HG02759 (cell line): ENCODE results near the gene FOXA3.

Experiments
- ATAC-seq: cut with Tn5 transposase; IDR thresholded peaks from one replicate; pipeline ENCODE4 v1.9.1; 2021; ENCODE audit warnings: mild to moderate bottlenecking, moderate library complexity; ENCODE audit not compliant: unreplicated experiment

The FOXA3 gene

GRCh38 chr19:45872095-45872919 is 8.2 kb downstream of the FOXA3 start:
- no peak for ATAC-seq

GRCh38 chr19:45873219-45873772 is 9.2 kb downstream of the FOXA3 start:
- no peak for ATAC-seq

DNA sequence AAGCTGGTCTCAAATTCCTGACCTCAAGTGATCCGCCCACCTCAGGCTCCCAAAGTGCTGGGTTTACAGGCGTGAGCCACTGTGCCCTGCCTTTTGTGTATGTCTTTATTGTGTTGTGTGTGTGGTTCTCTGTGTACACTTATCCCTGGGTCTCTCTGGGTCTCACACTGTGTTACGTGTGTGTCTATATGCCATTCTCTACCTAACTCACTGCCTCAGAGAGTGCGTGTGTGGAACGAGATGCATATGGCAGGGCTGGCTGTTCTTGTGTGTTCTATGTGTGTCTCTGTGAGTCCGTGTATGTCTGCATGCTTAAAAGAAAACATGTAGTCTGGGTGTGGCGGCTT is 10.5 kb downstream of the FOXA3 start:
- ATAC-seq, result no peak

DNA sequence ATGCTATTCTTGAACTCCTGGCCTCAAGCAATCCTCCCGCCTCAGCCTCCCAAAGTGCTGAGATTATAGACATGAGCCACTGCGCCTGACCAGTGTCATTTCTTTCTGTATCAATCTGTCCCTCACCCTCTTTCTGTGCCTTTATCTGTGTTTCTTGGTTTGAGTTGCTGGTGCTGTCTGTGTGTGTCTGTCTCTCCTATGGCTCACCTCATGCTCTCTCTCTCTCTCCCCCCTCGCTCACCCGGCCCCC is 12.0 kb downstream of the FOXA3 start:
- ATAC-seq, result no peak

- ATAC-seq, result no peak
Observed at GRCh38 chr19:45876411-45877197, 12.5 kb downstream of the FOXA3 start.

DNA sequence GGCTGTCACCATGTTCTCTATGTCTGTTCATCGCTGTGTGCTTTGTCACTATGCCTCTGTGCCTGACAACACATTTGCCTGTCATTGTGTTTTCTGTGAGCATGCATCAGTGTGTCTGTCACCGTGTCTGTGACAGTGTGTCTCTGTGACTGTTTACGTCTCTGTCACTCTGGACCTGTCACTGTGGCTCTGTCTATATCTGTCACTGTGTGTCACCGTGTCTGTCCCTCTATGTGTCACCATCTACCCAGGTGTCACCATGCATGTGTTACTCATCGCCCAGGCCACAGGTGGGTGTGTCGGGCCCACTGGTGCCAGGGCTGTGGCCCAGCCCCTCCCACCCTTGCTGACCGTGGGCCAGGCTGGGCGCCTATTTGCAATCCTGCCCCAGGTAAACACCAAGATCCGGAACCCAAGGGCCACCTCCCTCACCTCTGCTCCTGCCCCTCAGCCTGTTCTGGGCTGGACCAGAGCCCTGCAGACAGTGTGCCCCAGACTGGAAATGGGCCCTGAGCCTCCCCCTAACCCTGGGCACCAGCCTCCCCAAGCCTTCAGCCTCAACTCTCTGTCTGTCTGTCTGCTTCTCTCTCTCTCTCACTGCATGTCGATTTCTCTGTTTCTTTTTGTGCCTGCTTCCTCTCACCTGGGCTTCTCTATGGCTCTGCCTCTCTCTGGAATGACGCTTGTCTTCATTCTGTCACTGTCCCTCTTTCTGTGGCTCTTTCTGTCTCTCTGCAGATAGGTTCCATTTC is 14.1 kb downstream of the FOXA3 start:
- ATAC-seq, result no peak

GRCh38 chr19:45879055-45879454 is 14.9 kb downstream of the FOXA3 start:
- no peak for ATAC-seq

DNA sequence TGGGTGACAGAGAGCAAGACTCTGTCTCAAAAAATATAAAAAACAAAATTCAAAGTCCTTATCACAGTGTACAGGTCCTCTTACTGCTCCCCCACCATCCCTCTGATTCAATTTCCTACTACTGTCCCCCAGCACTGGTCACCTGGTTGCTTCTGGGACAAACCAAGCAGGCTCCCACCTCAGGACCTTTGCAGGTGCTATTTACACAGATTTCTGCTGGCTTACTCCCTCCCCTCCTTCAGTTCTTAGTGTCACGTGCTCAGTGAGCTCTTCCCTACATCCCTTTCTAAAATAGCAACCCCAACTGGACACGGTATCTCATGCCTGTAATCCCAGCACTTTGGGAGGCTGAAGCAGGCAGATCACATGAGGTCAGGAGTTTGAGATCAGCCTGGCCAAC is 15.8 kb downstream of the FOXA3 start:
- no peak for ATAC-seq

DNA sequence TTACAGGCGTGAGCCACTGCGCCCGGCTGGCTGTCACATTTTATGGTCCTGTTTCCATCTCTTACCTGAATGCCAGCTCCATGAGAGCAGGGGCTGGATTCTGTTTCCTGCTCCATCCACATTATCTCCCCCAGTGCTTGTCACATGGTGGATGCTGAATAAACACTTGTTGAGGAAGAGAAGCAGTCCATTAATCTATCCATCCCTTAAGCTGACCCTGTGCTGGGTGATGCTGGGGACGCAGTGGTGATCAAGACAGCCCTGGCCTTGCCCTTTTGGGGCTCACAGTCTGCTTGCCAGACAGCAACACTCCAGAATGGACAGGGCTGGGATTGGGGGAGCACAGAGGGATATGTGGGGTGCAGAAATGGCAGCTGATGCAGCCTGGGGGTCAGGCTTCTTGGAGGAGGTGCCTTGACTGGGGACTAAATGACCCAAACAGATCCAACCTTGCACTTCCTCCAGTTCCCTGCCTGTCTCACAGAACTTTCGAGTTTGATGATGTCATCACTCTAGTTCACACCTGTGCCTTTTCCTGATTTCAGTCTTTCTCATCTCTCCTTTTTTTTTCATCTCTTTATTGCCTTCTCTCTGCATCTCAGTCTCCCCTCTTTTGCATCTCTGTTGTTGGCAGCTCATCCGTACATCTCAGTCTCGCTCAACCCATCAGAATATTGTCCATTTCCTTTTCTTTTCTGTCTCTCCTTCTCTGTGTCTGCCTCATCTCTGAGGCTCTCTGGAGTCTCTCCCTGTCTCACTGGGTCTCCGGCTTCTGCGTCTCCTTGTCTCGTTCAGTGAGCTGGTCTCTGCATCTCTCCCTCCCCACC is 17.2 kb downstream of the FOXA3 start:
- no peak for ATAC-seq

GRCh38 chr19:45881909-45882528 is 17.9 kb downstream of the FOXA3 start:
- no peak for ATAC-seq

DNA sequence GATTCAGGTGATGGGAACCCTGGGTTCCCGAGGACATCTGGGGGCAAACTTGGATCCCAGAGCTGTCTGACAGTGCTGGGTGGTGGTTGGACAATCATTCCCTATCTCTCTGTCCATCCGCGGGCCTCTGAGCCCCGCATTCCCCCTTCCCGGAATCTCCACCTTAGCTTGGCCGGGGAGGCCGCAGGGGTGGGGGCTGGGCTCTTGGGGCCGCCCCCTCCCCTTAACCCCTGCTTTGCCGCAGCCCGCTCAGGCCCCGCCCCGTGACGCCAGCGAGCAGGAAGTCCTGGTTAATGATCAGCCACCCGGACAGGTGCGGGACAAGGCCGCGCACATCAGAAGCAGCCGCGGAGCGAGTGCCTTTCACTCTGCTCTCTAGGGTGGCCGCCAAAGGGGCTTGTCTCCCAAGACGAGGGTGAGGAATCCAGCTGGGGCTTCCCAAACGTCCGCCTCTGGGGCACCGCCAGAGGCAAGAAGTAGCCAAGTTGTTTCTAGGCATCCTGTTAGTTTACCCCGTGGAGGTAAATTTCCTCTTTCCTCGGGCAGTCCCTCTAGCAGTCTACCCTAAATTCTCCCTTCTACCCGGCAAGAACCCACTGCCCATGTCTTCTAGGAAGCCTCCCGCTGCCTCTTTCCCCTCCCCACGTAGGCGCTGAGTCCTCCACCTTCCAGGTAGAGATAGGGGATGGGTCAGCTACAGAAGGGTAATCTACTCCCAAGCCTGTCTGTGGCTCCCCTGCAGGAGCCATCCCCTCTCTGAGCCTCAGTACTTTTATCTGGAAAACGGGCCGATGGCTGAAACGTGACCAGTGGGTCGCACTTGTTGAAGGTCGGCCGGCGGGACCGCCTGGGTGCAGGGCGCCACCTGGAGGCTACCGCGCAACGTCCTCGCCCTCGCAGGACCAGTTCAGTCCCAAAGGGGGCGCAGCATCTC is 18.8 kb downstream of the FOXA3 start:
- ATAC-seq, result peak; percentile 27

- ATAC-seq, result no peak
Observed at GRCh38 chr19:45883586-45883880, 19.4 kb downstream of the FOXA3 start.

GRCh38 chr19:45883881-45884681 is 20.0 kb downstream of the FOXA3 start:
- ATAC-seq, result no peak

DNA sequence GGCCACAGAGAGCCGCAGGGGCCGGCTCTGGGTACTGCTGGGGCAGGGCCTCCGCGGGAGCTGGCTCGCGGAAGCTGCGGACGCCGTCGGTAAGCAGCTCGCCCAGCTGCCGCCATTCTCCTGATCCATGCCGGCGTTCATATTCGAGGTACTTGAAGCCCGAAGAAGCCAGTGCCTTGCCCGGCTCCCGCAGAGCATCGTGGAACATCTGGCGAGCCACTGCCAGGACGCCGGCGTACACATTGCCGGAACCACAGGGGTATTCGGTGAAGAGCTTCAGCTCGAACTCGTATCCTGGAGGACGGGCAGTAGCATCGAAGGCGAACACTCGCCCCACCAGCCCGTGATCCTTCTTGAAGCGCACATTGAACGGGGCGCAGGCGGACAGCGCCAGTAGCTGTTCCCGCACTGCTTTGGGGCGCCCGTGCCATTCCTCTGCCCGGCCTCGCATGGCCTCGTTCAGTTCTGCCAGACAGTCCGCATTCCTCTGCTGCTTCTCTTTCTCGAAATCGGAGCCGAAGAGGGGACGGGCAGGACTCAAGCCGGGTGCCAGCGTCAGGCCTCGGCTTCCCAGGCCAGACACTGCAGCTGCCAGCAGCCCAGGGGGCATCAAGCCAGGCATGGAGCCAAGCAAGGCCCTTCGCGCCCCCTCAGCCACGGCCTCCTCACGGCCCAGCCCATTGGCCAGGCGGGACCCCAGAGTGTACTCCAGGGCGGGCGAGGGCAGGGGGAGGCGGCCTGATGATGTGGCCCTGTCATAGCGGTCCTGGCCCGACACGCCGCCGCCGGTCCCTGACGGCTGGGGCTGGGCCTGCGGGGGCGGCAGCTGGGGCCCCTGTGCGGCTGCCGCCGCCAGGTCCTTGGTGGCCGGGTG is 20.8 kb downstream of the FOXA3 start:
- ATAC-seq, result no peak

DNA sequence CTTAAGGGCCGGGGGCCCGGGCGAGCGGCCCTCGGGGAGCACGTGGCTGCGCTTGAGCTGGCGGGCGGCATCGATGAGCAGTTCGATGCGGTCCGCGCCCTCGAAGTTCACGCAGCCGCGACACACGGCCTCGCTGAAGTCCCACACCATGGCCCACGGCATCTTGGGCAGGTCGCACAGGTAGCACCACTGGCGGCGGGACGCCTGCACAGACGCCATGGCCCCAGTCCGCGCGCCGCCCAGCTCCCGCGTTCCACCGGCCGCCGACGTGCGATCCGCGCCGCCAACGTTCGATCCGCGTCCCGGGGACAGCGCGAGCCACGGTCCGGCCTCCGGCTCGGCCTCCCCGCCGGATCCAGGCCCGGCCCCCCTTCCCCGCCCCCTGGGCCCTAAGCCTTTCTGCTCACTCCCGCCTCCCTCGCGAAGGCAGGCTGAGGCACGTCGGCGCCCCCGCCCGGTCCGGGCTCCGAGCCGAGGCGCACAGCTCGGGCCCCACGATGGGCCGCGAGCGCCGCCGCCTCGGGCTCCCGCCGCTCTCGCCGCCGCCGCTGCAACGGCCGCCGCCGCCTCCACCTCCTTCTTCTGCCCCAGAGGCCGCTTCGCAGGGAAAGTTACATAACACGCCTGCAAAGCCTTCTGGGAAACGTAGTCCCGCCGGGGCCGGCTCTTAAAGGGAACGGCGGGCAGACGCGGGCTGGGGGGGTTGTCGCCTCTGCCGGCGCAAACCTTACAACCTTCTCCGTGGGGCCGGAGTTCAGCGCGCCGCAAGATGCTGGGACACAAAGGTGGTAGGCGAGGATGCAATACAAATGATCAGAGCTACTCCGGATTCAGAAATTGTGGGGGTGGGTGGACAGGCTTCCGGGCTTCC is 21.7 kb downstream of the FOXA3 start, which contains the start of gene IRF2BP1:
IRF2BP1 (minus strand) TSS at position 586 of the 871 bp plus-strand sequence; CDS start at position 219, 367 bp downstream.
- ATAC-seq, result peak; percentile 55

- ATAC-seq, result peak; percentile 59
Observed at GRCh38 chr19:45886427-45887199, 22.5 kb downstream of the FOXA3 start.
